ENCODE data around the gene ZCCHC24. TPM values are rescaled to one million over a fixed set of nuclear protein-coding genes. Genes with fewer than 3 reads are reported as not detected.

The ZCCHC24 gene
- total RNA-seq, 2 donors from 2014 or later = 45.6 to 85.9 TPM

DNA sequence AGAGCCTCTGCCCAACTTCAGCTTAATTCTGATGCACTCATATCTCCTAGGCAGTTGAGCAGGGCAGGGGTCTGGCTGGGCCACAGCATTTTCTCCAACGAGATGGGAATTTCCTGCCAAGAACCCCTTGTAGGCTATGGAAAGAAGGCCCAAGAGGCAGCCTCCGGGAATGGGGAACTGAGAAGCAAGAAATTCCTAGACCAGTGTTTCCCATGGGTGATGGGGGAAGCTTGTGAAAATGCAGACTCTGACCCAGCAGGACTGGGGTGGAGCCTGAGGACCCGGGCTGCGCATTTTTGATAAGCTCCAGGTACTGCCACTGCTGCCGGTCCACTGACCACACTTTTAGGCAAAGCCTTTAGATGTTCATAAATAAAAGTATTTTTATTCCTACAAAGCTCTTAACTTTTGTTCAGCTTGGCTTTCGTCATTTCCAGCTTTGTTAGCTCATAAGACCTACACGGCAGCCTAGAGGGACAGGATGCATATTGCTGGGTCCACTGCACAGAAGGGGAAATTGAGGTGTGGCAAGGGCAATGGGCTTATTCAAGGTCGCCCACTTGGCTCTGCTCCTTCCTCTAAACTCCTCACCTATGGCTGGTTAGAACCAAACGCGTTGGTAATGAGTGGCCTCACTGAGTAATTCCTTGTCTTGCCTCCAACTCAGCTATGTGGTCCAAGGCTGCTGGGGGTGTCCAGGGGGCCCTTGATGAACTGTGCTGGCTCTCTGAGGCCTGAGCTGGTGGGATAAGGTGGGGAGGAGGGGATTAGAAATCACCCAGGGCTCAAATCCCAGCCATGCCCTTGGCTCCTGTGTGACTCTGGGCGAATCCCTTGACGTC lies 29.5 kb downstream of the ZCCHC24 start:
- TF ChIP-seq, protein P1, sequence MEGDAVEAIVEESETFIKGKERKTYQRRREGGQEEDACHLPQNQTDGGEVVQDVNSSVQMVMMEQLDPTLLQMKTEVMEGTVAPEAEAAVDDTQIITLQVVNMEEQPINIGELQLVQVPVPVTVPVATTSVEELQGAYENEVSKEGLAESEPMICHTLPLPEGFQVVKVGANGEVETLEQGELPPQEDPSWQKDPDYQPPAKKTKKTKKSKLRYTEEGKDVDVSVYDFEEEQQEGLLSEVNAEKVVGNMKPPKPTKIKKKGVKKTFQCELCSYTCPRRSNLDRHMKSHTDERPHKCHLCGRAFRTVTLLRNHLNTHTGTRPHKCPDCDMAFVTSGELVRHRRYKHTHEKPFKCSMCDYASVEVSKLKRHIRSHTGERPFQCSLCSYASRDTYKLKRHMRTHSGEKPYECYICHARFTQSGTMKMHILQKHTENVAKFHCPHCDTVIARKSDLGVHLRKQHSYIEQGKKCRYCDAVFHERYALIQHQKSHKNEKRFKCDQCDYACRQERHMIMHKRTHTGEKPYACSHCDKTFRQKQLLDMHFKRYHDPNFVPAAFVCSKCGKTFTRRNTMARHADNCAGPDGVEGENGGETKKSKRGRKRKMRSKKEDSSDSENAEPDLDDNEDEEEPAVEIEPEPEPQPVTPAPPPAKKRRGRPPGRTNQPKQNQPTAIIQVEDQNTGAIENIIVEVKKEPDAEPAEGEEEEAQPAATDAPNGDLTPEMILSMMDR (IDR thresholded peaks at IDR 0.05) = no peak
- Histone ChIP-seq H3K27me3 (no peaks in the 10 kb centered on the region), H3K27ac (no peak overlapping the region), H3K4me1 (peaks cover 0 to 60% of the 10 kb centered on the region in 2 donors), H3K36me3 (peaks cover 36% of the 10 kb centered on the region), H3K4me3 (no peak overlapping the region), H3K9me3 (no peaks in the 10 kb centered on the region)
- DNase-seq (ENCODE audit: low spot score) = no peak

DNA sequence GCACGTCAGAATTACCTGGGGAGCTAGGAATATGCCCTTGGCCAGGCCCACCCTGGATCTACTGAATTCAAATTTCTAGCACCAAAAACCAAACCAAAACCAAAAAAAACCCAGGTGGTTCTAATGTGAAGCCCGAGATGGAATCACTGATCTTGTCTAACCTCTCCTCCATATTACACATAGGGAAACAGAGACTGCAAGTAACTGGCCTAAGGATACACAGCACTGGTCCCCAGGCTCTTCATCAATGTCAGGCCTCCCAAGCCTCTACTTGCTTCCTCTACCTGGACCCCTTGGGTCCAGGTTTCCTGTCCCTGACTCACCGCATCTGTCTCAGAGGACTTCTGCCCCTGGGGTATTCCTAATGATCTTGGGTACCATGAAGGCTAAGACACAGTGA lies 30.7 kb downstream of the ZCCHC24 start:
- no peak for DNase-seq (ENCODE audit: low spot score)
- Histone ChIP-seq H3K4me3 (no peak overlapping the region), H3K27me3 (no peaks in the 10 kb centered on the region), H3K36me3 (peaks cover 36% of the 10 kb centered on the region), H3K27ac (no peak overlapping the region), H3K9me3 (no peaks in the 10 kb centered on the region), H3K4me1 (peaks cover 0 to 48% of the 10 kb centered on the region in 2 donors)
- TF ChIP-seq, protein P1 (IDR thresholded peaks at IDR 0.05) = no peak

GRCh38 chr10:79413196-79413595 lies 32.2 kb downstream of the ZCCHC24 start:
- no peak overlapping the region for H3K27ac ChIP-seq
- no peak overlapping the region for H3K4me3 ChIP-seq
- no peaks in the 10 kb centered on the region for H3K27me3 ChIP-seq
- peaks cover 0 to 33% of the 10 kb centered on the region in 2 donors for H3K4me1 ChIP-seq
- peaks cover 21% of the 10 kb centered on the region for H3K36me3 ChIP-seq
- no peaks in the 10 kb centered on the region for H3K9me3 ChIP-seq
- TF ChIP-seq, protein P1 (IDR thresholded peaks at IDR 0.05) = no peak
- DNase-seq (ENCODE audit: low spot score) = no peak

DNA sequence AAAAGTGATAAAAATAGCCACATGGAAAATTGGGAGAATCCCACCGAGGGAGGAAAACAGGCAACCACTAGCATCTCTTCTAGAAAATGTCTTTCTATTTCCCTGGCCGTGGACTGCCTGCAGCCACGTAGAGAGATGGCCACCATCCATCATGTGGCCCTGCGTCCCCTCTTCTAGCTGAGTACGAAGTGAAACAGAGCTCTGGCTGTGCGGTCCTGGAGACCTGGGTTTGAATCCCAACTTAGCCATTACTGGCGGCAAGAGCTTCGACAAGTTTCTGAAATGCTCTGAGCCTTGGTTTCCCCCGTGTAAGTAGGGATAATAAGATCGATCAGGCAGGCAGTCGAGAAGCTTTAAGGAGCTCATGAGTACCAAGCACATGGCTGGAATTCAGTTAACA lies 32.9 kb downstream of the ZCCHC24 start:
- Histone ChIP-seq H3K27ac (no peak overlapping the region), H3K27me3 (no peaks in the 10 kb centered on the region), H3K9me3 (no peaks in the 10 kb centered on the region), H3K36me3 (peaks cover 17% of the 10 kb centered on the region), H3K4me3 (no peak overlapping the region), H3K4me1 (peaks cover 0 to 26% of the 10 kb centered on the region in 2 donors)
- DNase-seq (ENCODE audit: low spot score) = no peak
- TF ChIP-seq, protein P1 (IDR thresholded peaks at IDR 0.05) = no peak

DNA sequence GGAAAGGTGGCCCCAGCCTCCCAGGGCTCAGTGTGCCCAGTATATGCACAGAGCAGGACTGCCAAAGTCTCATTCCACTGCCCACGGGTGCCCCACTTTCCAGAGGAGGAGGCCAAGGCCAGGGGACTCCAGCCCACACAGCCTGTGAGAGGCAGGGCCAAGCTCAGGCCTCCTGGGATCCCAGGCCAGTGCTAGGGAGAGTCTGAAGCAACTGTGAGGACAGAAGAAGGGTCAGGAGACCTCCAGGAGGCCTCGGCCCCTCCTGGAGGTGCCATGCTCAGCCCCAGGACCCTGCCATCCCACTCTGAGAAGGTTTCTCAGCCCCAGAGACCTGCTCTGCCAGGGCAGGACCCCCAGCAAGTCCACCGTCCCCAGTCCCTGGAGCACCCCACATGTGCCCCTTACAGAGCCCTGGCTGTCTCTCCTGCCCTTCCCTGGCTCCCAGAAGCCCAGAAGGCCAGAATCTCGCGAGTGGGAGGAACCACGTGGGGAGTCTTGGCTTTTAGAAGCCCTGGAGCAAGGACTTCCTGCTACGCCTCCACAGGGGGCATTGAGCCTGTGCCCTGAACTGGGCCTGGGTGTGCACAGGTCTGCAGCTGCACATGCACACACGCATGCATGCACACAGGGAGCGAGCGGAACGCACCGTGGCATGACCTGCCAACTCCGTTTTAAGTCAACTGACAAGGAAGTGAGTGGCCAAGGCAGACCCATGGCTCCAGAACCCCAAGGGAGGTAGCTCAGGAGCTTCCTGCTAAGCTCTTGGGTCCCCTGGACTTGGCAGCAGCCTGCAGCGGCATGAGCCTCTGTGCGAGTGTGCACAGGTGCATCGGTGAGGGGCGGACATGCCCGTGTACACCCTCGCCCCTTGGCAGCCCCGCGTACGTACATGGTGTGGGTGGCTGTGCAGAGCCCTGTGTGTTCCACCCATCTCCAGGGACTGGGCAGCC lies 33.6 kb downstream of the ZCCHC24 start:
- Histone ChIP-seq H3K4me1 (peaks cover 0 to 19% of the 10 kb centered on the region in 2 donors), H3K9me3 (no peaks in the 10 kb centered on the region), H3K4me3 (no peak overlapping the region), H3K27me3 (no peaks in the 10 kb centered on the region), H3K36me3 (peaks cover 15% of the 10 kb centered on the region), H3K27ac (no peak overlapping the region)
- TF ChIP-seq, protein P1 (IDR thresholded peaks at IDR 0.05) = no peak
- DNase-seq (ENCODE audit: low spot score) = no peak

Measured in right atrium auricular region (tissue), 2 donors.